DND-41 (cell line): ENCODE measurements around the gene TSSK2.

ENCODE experiments used
- CTCF ChIP-seq: IDR thresholded peaks from 2 replicates; pipeline ENCODE4 v1.5.1; 2012; ENCODE audit warnings: borderline replicate concordance, low read length, moderate library complexity, mild to moderate bottlenecking; ENCODE audit not compliant: poor library complexity, severe bottlenecking; ENCODE audit errors: extremely low read depth
- EZH2 ChIP-seq: IDR thresholded peaks from 3 replicates; pipeline ENCODE4 v1.6.1; 2012; ENCODE audit warnings: borderline replicate concordance, low read depth, mild to moderate bottlenecking, moderate library complexity, low read length, inconsistent platforms; ENCODE audit not compliant: severe bottlenecking

GRCh38 chr22:19139974-19140373, 8.9 kb downstream of the TSSK2 start:
- TF ChIP-seq CTCF (no peak), EZH2 (no peak)
